ENCODE results near the gene FAM222B. TPM values are rescaled to one million over a fixed set of nuclear protein-coding genes. Genes with fewer than 3 reads are reported as not detected.
A peak's percentile ranks its signal among the peaks of the same experiment; 100 is the strongest.

Gene FAM222B
- total and polyA plus RNA-seq, 9 of the 15 experiments (the other 6 are each of a cell fraction or from before 2014, with no cell fraction given) = 4.0 to 34.6 (median 7.5) TPM

GRCh38 chr17:28842282-28843012, at the start of gene FAM222B (continued):
- TF ChIP-seq ZBTB40 (IDR thresholded peaks at IDR 0.05) = 0 out of 2 replicates have a peak, but pooled peaks have one; percentile 10
- TF ChIP-seq ZBTB40 (CRISPR knock-in tag; IDR thresholded peaks at IDR 0.05) = no peak
- peak; percentile 23 for TF ChIP-seq PKNOX1 (IDR thresholded peaks at IDR 0.05)
- no peak; the same call in 1 of the 2 replicates for TF ChIP-seq THRAP3 (IDR thresholded peaks at IDR 0.05; ENCODE audit: borderline replicate concordance)
- no peak for TF ChIP-seq NCOA4 (IDR thresholded peaks at IDR 0.05; ENCODE audit: partially characterized antibody)
- TF ChIP-seq POU5F1 (IDR thresholded peaks at IDR 0.05; ENCODE audit: borderline replicate concordance, low read depth, low read length, partially characterized antibody) = peak; percentile 85
- no peak for TF ChIP-seq ZNF232 (CRISPR knock-in tag; IDR thresholded peaks at IDR 0.05)
- peak in 1 of 2 experiments; percentile 10; a peak in 1 of 4 replicates for TF ChIP-seq UBTF (IDR thresholded peaks at IDR 0.05; ENCODE audit: borderline replicate concordance in 1 of 2, low read depth in 2 of 2, low read length in 2 of 2)
- TF ChIP-seq NFE2 (IDR thresholded peaks at IDR 0.05; ENCODE audit: low read depth) = no peak; the same call in 1 of the 2 replicates
- peak; percentile 92 for TF ChIP-seq HNRNPLL (IDR thresholded peaks at IDR 0.05; ENCODE audit: low read depth, low read length, poor library complexity, severe bottlenecking)
- TF ChIP-seq BCOR (IDR thresholded peaks at IDR 0.05) = peak; percentile 75; the same call in 1 of the 2 replicates
- TF ChIP-seq PREB (CRISPR knock-in tag; IDR thresholded peaks at IDR 0.05) = peak; percentile 89; the same call in 1 of the 2 replicates

Measured in K562 (cell line).